ENCODE results near the gene ELOVL1.

ELOVL1 gene

GRCh38 chr1:43389326-43390313 lies 21.8 kb upstream of the ELOVL1 start, which contains the start of the genes MED8 and SZT2:
MED8 (minus strand) TSS chr1:43389800; CDS start chr1:43389764, 36 bp downstream.
SZT2 (plus strand) TSS chr1:43389899; CDS start chr1:43389969, 70 bp downstream.
- peak; percentile 96 for DNase-seq (ENCODE audit: low spot score)
- TF ChIP-seq, protein P1, sequence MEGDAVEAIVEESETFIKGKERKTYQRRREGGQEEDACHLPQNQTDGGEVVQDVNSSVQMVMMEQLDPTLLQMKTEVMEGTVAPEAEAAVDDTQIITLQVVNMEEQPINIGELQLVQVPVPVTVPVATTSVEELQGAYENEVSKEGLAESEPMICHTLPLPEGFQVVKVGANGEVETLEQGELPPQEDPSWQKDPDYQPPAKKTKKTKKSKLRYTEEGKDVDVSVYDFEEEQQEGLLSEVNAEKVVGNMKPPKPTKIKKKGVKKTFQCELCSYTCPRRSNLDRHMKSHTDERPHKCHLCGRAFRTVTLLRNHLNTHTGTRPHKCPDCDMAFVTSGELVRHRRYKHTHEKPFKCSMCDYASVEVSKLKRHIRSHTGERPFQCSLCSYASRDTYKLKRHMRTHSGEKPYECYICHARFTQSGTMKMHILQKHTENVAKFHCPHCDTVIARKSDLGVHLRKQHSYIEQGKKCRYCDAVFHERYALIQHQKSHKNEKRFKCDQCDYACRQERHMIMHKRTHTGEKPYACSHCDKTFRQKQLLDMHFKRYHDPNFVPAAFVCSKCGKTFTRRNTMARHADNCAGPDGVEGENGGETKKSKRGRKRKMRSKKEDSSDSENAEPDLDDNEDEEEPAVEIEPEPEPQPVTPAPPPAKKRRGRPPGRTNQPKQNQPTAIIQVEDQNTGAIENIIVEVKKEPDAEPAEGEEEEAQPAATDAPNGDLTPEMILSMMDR (IDR thresholded peaks at IDR 0.05; ENCODE audit: extremely low read depth, insufficient read depth, missing control alignments), result no peak
- in situ Hi-C loops (cut with MboI; ENCODE audit: low pct_unique_long_range_greater_than_20kb, low sequenced_read_pairs, unreplicated experiment), result no loop called here

DNA sequence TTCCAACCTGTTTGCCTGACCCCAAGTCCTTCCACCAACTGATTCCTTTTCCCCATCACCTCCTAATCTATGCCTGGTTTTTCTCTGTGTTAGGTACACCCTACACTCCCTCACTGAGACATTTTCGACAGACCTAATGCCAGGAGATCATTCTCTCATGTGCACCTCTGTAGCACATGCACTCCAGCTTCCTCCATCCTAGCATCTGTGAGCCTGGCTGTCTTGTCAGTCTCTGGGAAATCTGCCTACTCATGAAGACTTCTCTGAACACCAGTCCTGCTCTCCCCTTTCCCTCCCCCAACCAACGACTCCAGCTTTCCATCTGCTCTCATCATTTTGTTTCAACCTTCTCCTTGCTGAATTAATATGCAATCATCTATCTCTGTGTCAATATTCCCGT lies 20.8 kb upstream of the ELOVL1 start:
- in situ Hi-C loops (cut with MboI; ENCODE audit: low pct_unique_long_range_greater_than_20kb, low sequenced_read_pairs, unreplicated experiment), result no loop called here
- DNase-seq (ENCODE audit: low spot score), result no peak
- TF ChIP-seq, protein P1 (IDR thresholded peaks at IDR 0.05; ENCODE audit: extremely low read depth, insufficient read depth, missing control alignments), result no peak

GRCh38 chr1:43387976-43388599 lies 20.3 kb upstream of the ELOVL1 start:
- no peak for DNase-seq (ENCODE audit: low spot score)
- in situ Hi-C loops (cut with MboI; ENCODE audit: low pct_unique_long_range_greater_than_20kb, low sequenced_read_pairs, unreplicated experiment), result no loop called here
- TF ChIP-seq, protein P1 (IDR thresholded peaks at IDR 0.05; ENCODE audit: extremely low read depth, insufficient read depth, missing control alignments), result no peak

DNA sequence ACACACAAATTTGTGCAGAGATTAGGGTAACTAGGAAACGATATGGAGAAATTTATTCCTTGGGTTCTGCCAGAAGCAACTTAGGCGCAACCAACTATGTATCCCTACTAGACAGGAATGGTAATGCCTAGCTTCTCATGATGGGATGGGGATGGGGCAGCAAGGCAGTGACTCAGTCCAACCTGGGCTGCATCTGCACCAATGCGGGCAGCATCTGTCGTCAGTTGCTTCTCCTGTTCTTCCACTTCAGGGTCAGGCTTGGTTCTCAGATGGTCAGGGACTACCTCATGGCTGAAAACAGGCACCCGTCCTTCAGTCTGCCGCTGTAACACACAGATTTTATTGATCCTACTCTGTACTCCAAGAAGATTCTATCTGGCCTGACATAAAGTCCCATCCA lies 18.9 kb upstream of the ELOVL1 start:
- no peak for DNase-seq (ENCODE audit: low spot score)
- TF ChIP-seq, protein P1 (IDR thresholded peaks at IDR 0.05; ENCODE audit: extremely low read depth, insufficient read depth, missing control alignments), result no peak
- in situ Hi-C loops (cut with MboI; ENCODE audit: low pct_unique_long_range_greater_than_20kb, low sequenced_read_pairs, unreplicated experiment), result no loop called here

DNA sequence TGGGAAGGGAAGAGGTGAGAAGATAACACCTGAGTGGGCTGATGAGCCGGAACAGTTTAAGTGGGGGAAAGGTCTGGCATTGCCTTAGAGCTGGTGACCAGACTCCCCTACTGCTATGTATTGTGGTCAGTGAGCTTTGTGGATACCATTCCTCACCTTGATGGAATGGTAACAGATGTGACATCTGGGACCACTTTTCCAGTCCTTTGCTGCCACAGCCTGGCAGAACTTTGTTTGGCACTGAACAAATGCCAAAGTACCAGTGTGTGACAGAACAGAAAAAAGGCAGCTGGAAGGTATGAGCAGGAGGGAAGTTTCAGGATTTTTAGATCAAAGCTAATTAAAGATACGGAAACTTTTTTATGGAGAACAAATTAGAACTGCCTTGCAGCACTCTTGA lies 15.6 kb upstream of the ELOVL1 start:
- TF ChIP-seq, protein P1 (IDR thresholded peaks at IDR 0.05; ENCODE audit: extremely low read depth, insufficient read depth, missing control alignments), result no peak
- in situ Hi-C loops (cut with MboI; ENCODE audit: low pct_unique_long_range_greater_than_20kb, low sequenced_read_pairs, unreplicated experiment), result no loop called here
- no peak for DNase-seq (ENCODE audit: low spot score)

DNA sequence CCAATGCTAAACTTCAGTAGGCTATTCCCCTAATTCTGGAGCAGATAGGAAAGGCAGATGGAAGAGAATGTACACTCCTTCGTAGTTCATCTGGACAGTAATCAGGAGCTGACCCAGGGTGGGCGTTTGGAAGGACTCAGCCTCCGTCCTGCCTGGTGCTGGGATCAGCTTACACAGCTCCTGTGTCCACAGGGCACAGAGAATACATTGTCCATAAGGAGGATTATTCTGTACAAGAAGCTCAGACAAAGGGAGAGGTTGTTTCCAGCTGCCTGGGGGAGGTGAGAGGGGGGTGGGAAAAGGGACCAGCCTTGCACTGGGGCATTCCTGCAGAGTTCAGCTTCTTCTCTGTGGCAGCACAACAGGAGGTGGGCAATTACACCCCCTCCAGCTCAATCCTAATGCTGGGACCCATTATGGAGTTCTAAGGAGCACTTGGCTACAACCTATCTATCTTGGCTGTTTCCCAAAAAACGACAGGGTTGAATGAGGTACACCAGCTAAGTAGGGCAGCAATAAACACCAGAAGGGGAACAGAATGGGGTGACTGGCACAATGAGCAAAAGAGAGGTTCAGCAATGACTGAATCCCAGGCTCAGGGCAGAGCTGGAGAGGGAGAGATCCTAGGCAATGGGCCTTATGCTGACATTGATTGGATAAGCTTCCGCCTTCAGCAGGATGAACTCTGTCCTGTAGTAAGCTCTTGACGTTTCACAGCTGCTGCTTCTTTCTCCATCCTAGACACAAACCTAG lies 14.4 kb upstream of the ELOVL1 start:
- in situ Hi-C loops (cut with MboI; ENCODE audit: low pct_unique_long_range_greater_than_20kb, low sequenced_read_pairs, unreplicated experiment), result no loop called here
- DNase-seq (ENCODE audit: low spot score), result no peak
- TF ChIP-seq, protein P1 (IDR thresholded peaks at IDR 0.05; ENCODE audit: extremely low read depth, insufficient read depth, missing control alignments), result no peak

Measured in GM13977 (cell line).